Caki2 (cell line): ENCODE results near the gene UBE2I. TPM values are rescaled to one million over a fixed set of nuclear protein-coding genes. Genes with fewer than 3 reads are reported as not detected.

Source experiments
- DNase-seq: peaks from one replicate; pipeline ENCODE4 v3.0.0-alpha.2; 2015; ENCODE audit warnings: low read depth
- in situ Hi-C: cut with HindIII; loops from 2 replicates; pipeline ENCODE4 v1.10.0; 2016; ENCODE audit warnings: low sequenced_read_pairs, low pct_unique_long_range_greater_than_20kb, mixed read lengths
- total RNA-seq: library from RNA; depleted of rRNA; stranded (reverse); fragments of >200 nt; shearing (Covaris generic); gene quantifications from 2 replicates; pipeline ENCODE4 v1.2.3, GENCODE V29; 2014; ENCODE audit warnings: low replicate concordance; rRNA removed

The UBE2I gene
- total RNA-seq, 1 experiment from 2014 or later, result 294 TPM

DNA sequence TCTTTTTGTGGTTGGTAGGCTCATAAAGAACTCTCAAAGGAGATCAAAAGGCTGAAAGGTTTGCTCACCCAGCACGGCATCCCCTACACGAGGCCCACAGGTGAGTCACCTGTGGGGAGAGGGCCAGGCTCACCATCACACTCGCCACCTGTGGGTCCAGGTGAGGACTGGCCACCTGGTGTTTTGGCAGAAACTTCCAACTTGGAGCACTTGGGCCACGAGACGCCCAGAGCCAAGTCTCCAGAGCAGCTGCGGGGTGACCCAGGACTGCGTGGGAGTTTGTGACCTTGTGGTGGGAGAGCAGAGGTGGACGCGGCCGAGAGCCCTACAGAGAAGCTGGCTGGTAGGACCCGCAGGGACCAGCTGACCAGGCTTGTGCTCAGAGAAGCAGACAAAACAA is 53.4 kb downstream of the UBE2I start:
- DNase-seq, result no peak
- in situ Hi-C loops, result no loop called here

DNA sequence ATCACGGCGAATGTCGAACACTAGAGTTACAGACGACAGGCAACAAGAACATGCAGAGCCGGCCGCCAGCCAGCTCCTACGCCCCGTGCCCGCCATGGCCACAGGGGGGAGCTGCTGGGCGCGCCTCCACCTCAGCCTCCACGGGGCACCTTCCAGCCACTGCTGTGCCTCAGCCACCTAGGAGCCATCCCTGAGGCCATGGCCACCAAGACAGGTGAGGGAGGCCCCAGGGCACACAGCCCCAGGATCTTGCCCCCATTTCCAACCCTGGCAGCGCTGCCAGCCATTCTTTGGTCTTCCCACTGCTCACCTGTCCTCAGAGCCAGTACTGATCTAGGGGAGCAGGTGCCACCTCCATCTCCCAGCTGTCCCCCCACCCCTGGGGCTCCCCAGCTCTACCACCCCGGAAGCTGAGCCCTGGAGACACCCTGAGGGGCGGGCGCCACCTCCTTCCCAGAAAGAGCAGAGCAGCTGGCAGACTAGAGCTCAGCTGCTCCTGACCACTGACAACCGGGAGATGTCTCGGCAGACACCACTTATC is 54.1 kb downstream of the UBE2I start:
- peak; percentile 50 for DNase-seq
- in situ Hi-C loops, result no loop called here

DNA sequence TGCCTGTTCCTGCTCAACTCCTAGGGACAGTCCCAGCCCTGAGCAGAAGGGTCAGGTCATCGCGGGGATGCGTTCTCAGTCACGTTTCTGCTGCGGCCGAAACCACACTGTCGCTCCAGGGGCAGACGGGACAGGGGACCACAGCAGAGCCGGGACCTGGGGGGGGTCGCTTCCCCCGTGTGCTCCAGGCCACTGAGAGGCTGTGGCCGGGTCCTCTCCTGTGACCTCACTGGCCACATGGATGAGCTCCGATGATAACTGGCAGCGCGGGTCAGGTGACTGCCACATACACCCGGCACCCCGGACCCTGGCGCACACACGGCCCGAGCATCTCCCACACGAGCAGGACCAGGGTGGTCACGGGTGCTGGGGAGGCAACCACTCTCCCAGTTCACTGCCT is 55.1 kb downstream of the UBE2I start:
- DNase-seq, result no peak

DNA sequence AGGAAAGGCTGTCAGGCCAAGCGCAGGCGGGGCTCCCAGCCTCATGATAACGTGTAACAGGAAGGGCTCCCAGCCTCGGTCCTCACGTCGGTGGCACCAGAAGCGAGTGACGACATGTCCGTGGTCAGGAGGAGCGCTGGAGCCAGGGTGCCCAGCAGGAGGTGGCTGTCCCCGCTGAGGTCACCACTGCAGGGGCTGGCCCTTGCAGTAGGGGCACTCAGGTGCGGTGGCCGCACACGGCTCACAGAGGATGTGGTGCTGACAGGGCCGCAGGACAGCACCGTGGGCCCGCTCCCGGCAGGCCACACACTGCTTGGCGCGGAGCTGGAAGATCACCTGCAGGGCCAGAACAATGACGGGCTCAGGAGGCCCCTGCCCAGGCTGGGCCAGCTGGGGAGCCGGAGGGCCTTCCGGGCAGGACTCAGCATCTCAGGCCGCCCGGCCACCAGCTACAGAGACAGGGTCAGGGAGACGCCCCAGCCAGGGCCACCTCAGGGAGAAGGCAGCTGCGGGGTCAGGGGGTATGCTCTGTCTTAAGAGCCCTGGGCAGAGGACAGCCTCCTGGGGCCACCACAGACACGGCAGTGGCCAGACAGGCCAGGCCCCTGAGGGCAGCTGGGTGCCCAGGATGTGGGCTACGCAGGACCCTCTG is 56.8 kb downstream of the UBE2I start:
- in situ Hi-C loops, result no loop called here
- DNase-seq, result no peak

More for the DNA sequence above, 55.1 kb downstream of the UBE2I start:
- in situ Hi-C loops, result no loop called here

DNA sequence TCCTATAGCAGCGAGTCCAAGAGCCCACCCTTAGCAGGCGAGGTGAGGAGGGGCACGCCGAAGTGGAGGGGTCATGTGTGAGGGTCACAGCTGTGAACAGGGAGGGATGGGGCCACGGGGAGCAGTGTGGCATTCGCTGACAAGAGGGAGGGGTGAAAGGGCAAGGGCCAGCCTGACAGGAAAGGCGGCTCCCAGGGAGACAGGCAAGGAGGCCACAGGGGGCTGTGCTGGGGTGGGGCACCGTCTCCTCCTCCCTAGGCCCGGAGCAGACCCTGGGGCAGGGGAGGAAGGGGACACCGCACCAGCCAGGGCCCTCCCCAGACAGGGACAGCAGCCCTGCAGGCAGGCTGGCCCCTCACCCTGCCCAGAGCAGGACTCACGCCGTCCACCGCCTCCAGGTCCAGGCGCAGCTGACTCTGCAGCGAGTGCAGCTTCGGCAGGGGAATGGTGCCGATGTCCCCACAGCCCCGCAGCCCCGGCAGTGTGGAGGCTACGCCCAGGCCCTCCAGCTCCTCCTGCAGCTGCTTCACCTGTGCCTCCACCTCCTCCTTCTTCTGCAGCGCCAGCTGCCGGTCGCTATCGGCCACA is 57.4 kb downstream of the UBE2I start:
- DNase-seq, result no peak
- in situ Hi-C loops, result no loop called here

DNA sequence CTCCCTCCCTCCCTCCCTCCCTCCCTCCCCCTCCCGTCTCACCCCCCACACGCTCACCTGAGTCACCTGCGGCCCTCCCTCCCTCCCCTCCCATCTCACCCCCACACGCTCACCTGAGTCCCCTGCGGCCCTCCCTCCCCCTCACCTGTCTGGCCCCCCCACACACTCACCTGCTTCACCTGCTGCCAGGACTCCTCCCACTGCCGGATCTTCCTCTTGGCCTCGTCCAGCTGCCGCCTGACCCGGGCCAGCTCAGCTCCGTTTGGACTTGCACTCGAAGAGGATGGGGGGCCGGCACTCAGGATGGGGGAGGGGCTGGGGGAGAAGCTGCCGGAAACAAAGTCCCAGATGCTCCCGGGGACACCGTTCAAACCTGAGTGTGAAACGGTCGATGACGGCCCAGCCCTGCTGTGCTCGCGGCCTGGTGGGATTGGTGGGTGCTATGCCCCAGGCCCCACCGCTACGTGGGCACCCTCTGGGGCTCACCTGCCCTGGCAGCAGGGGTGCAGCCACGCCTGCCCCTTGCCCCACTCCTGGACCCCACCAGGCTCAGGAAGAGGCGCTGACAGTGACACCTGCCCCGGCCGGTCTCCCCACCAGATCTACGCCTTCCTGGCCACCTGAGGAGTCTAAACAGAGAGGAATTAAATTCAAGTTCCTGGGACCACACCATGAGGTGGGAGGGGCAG is 58.2 kb downstream of the UBE2I start:
- no peak for DNase-seq
- in situ Hi-C loops, result no loop called here

DNA sequence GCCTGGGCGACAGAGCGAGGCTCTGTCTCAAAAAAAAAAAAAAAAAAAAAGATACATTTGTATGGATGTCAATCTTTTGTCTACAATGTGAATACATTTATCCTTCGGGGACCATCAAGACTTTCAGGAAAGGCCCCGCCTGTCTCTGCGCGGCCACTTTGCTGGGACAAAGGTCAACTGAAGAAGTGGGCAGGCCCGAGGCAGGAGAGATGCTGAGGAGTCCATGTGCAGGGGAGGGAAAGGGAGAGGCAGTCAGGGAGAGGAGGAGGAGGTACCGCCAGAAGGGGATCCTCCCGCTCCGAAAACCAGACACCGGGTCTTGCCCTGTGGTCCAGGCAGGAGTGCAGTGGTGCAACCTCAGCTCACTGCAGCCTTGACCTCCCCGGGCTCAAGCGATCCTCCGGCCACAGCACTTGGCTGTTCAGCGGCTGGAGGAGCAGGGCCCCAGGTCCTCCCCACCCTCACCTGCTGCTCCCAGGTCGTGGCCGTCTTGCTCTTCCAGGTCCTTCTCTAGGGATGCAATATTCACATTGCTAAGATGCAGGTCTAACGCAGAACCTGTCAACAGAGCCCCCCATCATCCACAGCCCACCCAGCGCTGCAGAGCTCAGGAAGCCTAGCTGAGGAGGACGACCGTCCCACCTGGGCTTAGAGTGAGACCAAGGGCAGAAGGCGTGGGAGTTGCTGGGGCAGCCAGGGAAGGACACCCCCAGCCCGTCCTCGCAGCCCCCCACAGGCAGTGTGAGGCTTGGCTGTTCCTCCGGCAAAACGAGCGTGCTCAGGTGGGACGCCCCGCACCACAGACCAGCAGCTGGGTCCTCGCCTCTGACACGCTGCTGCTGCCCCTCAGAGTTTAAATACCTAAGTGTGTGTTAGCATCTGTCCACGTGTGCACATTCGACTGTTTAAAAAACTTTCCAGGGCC is 61.9 kb downstream of the UBE2I start:
- in situ Hi-C loops, result no loop called here
- DNase-seq, result no peak

DNA sequence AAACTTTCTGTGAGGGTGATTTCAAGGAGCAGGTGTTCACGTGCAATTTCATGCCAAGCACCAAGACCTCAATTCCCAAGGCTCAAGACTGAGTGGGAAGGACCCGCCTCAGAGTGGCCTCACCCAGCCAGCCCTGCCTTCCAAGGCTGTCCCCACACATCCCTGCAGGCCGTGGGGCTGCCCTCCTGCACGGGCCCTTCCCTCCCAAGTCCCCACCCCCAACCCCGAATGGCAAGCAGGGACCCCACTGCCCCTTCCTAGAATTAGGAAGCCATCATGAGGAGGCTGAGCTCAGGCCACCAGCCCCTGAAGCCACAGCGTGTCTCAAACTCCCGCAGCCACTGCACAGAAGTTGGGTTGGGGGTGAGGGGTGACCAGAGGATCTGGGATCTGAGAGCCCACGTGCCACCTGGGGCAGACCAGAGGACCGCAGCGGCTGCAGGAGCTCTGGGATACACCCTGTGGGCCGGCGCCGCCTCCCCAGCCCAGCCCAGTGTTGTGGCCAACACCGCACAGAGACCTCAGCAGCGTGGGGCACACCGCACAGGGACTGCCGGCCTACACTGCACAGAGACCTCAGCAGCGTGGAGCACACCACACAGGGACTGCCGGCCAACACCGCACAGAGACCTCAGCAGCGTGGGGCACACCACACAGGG is 63.0 kb downstream of the UBE2I start:
- DNase-seq, result no peak
- in situ Hi-C loops, result no loop called here

DNA sequence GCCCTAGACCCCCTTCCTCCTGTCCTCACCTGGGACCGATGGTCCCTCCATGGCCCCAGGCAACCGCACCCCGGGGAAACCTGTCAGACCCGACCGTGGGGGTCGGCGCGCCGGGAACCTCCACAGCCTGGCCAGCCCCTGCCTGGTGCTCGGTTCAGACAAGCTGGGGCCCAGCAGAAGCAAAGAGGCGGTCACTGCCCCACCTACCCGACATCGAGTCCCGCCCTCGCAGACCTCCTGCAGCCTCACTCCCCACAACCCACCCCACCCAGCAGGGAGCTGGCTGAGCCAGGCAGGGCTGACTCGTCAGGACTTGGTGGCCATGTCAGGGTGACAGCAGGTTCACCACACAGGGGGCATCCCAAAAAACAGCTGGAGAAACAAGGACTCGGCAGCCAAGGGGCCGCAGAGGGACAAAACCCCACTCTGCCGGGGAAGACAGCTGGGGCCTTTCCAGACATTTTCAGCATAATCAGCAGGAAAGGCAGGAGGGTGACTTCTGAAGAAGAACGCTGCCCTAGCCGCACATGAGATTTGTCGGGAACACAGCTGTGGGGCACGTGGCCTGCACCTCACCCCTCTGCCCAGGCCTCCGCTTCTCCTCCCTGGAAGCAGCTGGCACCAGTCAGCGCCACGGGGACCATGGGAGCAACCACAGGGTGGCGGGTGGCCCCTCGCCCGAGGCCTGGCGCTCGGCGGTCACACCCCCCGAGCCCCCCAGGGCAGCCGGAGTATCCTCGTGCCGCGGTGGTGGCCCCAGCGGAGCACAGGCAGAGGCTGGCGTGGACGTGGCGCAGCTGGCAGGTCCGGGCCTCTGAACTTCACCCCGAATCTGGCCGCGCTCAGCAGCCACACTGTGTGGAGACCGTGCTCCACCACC is 65.2 kb downstream of the UBE2I start:
- DNase-seq, result no peak
- in situ Hi-C loops, result no loop called here

DNA sequence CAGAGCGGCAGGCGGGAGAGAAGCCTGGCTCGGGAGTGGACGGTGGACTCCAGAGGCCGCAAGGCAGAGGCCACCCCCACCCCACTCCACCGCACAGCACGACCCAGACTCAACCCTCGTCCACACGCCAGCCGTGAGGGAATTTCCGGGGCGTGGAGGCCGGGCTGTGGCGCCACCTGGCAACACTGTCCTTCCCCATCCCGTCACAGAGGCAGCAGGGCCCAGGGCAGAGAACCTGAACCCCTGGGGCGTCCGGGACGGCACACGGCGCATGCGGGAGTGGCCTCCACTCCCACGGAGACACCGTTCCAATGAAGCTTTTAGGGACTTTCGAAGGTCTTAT is 65.8 kb downstream of the UBE2I start:
- no peak for DNase-seq
- in situ Hi-C loops, result no loop called here

DNA sequence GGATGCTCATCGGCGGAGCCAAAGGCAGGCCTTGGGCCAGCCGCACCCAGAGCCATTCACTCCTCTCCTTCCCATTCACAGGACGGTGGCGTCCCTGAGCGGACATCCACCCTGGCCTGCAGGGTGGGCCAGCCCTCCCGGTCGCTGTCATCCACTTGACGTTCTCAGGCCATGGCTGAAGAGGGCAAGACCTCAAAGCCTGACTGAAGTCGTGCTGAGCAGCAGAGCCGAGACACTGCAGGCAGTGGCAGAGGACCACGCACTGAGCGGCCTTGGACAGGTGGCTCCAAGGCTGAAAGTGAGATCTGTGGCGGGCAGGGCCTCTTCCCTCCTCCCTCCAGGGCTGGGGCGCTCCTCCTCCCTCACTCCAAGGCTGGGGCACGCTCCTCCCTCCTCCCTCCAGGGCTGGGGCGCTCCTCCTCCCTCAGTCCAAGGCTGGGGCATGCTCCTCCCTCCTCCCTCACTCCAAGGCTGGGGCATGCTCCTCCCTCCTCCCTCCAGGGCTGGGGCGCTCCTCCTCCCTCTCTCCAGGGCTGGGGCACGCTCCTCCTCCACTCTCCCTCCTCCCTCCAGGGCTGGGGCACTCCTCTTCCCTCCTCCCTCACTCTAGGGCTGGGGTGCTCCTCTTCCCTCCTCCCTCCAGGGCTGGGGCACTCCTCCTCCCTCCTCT is 66.4 kb downstream of the UBE2I start:
- no peak for DNase-seq
- in situ Hi-C loops, result no loop called here

Other genes with a start within 250 kb of the UBE2I start
- 4.0 and 9.1 TPM in 2 replicates for gene SSTR5, start 236.9 kb upstream of the UBE2I start, total RNA-seq
- gene C1QTNF8, start 213.4 kb upstream of the UBE2I start, total RNA-seq, result not detected in 2 replicates
- gene CACNA1H, start 156.5 kb upstream of the UBE2I start, total RNA-seq, result 9.7 and 10.8 TPM in 2 replicates
- gene TPSG1, start 84.4 kb upstream of the UBE2I start, total RNA-seq, result not detected in 2 replicates
- not detected in 2 replicates for gene TPSB2, start 79.5 kb upstream of the UBE2I start, total RNA-seq
- gene TPSAB1, start 68.9 kb upstream of the UBE2I start, total RNA-seq, result not detected in 2 replicates
- gene TPSD1, start 53.6 kb upstream of the UBE2I start, total RNA-seq, result not detected in 2 replicates
- gene BAIAP3, start 24.0 kb downstream of the UBE2I start, total RNA-seq, result 4.5 TPM in 2 replicates
- gene TSR3, start 42.2 kb downstream of the UBE2I start, total RNA-seq, result 208 and 278 TPM in 2 replicates
- 81.0 and 93.5 TPM in 2 replicates for gene GNPTG, start 42.3 kb downstream of the UBE2I start, total RNA-seq
- 40.5 and 46.1 TPM in 2 replicates for gene UNKL, start 105.1 kb downstream of the UBE2I start, total RNA-seq
- 51.7 and 72.0 TPM in 2 replicates for gene UQCC4, start 111.1 kb downstream of the UBE2I start, total RNA-seq
- not detected in 2 replicates for gene PERCC1, start 121.4 kb downstream of the UBE2I start, total RNA-seq
- not detected in 2 replicates for gene CCDC154, start 134.9 kb downstream of the UBE2I start, total RNA-seq
- 221 and 247 TPM in 2 replicates for gene CLCN7, start 165.4 kb downstream of the UBE2I start, total RNA-seq
- gene PTX4, start 179.3 kb downstream of the UBE2I start, total RNA-seq, result not detected in 2 replicates
- 77.2 and 81.8 TPM in 2 replicates for gene TELO2, start 183.7 kb downstream of the UBE2I start, total RNA-seq
- gene TMEM204, start 224.0 kb downstream of the UBE2I start, total RNA-seq, result not detected in 2 replicates